Measurements from ENCODE around the gene MYCBP2.

Gene MYCBP2

DNA sequence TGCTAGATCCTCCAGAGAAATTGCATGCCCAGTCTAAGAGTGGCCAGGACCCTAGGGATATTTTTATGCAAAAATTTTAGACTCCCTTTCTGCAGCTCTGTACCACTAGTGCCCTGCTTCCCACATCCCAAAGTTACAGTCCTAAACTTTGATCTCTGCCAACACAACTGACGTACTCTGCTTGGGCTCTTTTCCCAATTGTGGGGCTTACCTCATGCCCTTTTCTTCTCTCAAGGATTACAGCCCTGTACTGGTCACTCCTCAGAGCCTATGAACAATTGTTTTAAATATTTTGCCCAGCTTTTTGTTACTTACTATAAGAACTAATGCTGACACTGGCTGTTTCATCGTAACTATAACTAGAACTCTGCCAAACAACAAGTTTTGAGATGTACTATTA lies 242.1 kb downstream of the MYCBP2 start:
- DNase-seq: no peak

GRCh38 chr13:77079902-77080413 lies 246.9 kb downstream of the MYCBP2 start:
- DNase-seq: no peak

DNA sequence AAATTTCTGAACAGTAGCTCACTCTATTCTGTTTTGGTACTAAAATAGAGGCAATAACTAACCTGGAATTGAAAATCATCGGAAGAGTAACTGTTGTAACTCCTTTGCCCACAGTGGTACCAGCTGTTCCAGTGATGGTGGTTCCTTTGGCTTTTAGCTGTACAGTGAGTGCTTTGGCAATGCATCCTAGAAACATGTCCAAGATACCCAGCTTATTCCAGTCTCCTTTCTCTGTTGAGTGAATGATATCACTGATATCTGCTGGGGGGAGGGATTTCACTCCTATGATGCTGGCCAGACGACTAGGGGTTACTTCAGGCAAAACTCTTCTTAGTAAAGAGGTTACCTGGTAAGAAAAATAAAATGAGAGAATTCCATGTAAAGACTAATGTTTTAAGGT lies 259.4 kb downstream of the MYCBP2 start:
- no peak for DNase-seq

- no peak for DNase-seq
Observed at GRCh38 chr13:77065461-77066147, 261.3 kb downstream of the MYCBP2 start.

- no peak for DNase-seq
Observed at GRCh38 chr13:77062097-77062496, 264.8 kb downstream of the MYCBP2 start.

DNA sequence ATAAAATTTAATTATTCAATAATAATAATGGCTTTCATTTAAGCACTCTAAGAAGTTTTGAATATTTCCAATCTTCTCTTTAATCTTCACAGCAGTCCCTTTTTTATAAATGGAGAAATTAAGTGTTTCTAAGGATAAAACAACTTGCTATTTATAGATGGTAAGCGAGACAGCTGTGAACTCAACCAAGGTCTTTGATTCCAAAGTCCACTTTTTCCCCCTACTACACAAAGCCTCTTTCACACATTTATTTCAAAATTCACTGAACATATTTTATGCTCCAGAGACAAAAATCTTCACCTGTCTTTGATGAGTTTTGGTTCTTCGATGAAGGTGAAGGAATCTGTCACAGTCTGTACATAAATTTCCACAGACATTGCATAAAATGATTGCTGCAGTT lies 265.5 kb downstream of the MYCBP2 start:
- DNase-seq: no peak

DNA sequence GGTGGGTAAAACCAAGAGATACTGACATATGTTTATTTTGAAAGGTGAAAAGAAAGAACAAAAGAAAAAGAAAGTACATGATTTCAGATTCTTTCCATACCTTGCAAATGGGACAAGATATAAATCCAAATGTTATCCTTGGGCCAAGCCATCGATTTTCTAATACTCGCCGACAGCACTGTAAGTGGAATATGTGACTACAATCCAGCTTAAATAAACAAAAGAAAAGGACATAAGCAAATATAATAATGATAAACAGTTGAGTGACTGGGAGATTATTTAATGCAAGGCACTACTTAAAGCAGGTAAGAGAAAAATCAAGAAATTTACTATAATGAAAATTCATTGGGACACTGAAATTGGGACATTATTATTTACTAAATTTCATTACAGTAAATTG lies 270.0 kb downstream of the MYCBP2 start:
- no peak for DNase-seq

DNA sequence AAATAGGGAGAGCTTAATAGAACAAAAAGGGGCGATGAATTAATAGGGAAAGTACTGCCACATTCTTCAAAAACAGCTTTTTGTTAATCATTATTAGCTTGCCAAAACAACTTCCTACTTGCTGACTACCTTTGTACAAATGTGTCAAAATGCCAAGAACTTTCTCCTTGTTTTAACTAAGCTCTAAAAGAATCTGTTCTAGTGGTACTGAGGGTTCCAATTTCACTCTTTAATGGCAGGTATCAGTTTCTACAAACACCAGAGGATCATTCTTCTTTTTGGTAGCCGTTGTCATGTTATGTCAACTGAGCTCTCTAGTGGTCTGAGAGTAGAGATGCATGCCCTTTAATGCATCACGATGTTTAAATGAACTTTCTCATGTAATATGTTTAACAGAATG lies 270.5 kb downstream of the MYCBP2 start:
- DNase-seq: no peak

DNA sequence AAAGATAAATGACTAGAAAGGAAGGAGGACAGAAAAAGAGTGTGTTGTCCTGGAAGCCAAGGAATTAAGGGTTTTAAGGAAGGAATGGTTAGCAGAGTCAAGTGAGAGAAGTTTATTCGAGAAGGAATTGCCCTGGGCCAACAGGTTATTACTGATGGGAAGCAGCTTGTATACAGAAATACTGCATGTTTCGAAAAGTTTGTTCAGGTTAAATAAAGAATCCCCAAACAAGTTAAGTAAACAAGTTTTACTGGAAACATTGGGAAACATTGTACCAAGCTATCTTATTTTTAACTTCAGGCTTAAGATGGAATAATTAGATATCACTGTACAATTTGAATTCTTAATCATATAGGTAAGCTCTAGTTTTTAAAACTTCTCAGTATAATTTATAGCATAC lies 271.7 kb downstream of the MYCBP2 start:
- no peak for DNase-seq

DNA sequence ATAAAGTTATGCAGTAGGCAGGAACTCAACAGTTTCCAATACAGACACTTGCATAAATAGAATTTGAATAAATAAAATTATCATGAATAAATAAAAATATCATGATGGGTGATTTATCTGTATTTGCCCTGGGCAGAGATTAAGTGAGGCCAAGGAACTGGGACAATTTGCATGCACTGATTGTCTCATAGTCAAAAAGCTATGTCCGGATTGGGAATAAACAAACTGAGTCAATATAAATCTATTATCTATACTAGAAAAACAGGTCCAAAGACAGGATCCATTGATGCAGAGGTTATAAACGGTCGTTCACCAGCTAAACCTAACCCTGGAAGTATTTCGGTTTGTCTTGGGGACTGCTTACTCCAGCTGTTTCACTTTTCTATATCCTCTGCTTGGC lies 273.7 kb downstream of the MYCBP2 start:
- DNase-seq: no peak

GRCh38 chr13:77048681-77049080 lies 278.2 kb downstream of the MYCBP2 start:
- DNase-seq: no peak

DNA sequence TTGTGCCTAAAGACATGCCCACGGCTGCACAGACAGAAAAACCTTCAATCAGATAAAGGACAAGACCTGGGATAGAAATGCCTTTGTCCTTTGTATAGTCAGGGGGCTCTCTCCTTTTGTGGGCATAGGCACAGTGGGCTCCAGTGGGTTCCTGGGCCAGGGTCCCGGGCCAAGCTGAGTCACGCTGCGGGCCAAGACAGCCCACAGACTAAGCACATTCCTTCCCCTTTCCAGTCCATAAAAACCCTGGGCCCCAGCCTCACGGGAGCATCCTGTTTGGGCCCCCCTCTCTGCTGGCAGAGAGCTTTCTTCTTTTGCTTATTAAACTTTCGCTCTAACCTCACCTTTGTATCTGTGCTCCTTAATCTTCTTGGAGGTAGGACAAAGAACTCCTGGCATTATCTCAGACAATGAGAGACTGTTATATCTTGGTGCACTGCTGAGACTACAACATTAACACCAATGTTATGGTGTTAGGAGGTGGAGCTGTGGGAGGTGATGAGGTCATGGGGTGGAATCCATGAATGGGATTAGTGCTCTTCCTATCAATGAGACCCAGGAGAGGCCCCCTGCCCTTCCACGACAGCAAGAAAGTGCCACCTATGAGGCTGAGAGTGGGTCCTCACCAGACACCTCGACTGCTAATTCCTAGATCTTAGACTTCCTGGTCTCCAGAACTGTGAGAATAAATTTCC lies 279.1 kb downstream of the MYCBP2 start:
- no peak for DNase-seq

- no peak for DNase-seq
Observed at GRCh38 chr13:77042566-77043177, 284.2 kb downstream of the MYCBP2 start.

DNA sequence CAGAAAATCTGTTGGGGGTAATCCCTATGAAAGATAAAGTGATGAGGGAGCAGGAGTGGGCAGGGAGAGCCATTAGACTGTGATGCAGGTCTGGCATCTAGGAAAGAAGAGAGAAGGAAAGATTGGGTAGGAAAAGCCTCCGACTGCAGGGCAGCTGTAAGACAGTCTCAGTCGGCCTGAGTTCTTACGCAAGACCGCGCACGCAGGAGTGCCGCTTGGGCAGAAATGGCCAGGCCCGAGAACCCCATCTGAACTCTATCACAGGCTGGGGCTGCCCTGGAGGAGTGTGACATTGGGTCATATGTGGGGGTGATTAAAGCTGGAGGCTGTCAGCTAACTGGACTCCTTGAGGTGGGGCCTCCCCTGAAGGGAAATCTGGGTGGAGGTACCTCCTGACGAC lies 286.1 kb downstream of the MYCBP2 start:
- no peak for DNase-seq

DNA sequence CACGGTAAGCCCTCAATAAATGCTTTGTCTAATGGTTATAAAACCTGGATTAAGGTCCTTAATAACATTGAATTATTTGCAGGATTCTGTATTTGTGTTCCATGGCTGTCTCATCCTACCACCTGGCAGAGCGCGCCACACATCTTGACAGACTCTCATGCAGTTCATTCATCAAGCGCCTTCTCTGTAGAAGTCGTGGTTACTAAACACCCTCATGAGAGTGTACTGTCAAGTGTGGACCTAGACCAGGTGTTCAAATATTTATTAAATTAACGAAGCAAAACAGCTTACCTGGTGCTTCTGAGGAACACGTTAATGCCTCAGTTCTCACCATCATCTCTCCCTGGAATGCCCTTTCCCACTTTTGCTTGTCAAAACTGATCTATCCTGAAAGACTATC lies 286.8 kb downstream of the MYCBP2 start:
- DNase-seq: no peak

- DNase-seq: no peak
Observed at GRCh38 chr13:77038907-77039480, 287.9 kb downstream of the MYCBP2 start.

GRCh38 chr13:77036279-77036678 lies 290.6 kb downstream of the MYCBP2 start:
- DNase-seq: no peak

- DNase-seq: no peak
Observed at GRCh38 chr13:77034881-77035280, 292.0 kb downstream of the MYCBP2 start.

DNA sequence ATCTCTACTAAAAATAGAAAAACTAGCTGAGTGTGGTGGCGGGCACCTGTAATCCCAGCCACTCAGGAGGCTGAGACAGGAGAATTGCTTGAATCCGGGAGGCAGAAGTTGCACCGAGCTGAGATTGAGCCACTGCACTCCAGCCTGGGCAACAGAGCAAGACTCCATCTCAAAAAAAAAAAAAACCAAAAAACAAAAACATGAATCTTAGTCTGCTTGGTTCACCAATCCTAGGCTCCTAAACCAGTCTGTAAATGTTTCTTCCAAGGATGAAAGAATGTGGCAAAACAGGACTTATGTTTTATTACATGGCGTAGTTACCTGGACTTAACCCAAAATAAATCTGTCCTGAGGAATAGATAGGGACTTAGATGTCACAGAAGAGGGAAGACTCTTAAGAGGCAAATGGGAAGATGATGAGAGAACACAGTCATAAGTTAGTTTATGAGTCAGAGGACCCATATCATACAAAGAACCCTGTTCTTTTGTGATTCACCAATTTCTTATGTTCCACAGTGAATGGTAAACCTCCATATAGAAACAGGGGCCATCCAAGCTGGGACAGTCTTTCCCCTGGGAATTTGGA lies 293.1 kb downstream of the MYCBP2 start:
- no peak for DNase-seq

- no peak for DNase-seq
Observed at GRCh38 chr13:77031656-77032243, 295.1 kb downstream of the MYCBP2 start.

- no peak for DNase-seq
Observed at GRCh38 chr13:77029436-77029835, 297.5 kb downstream of the MYCBP2 start.

DNA sequence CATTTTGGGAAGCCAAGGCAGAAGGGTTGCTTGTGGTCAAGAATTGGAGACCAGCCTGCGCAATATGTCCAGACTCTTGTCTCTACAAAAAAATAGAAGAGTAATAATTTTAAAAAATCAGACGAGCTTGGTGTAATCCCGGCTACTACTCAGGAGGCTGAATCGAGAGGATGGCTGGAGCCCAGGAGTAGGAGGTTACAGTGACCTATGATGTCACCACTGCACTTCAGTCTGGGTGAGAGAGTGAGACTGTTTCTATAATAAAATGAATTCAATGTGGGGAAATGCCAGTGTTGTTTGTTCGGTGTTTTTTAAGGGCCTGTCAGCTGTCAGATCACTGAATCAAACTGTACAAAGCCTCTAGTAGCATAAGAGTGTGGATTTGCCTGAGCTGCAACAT lies 298.7 kb downstream of the MYCBP2 start:
- no peak for DNase-seq

Measured in activated CD4-positive, alpha-beta T cell treated with anti-CD3 and anti-CD28 coated beads, Interleukin-2, amount 50 U/mL, for 4 hours (primary cell).